GM12878 (cell line): ENCODE measurements around the gene ANKRD33. TPM values are rescaled to one million over a fixed set of nuclear protein-coding genes. Genes with fewer than 3 reads are reported as not detected.

Experiments used
- ATAC-seq: fragments of 200-7000 bp; cut with Tn5 transposase; 3 replicates; pipeline ENCODE4 v1.9.1; 2020; ENCODE audit warnings: mild to moderate bottlenecking, moderate library complexity
- BruUV-seq: library from RNA; stranded (reverse); fragments of 400-500 nt; replicated peaks from 2 replicates; lab custom pipeline; 2021; lab: Mats Ljungman, UMichigan
- CTCF ChIA-PET: fragments of 300-600 bp; sonication (Branson Sonifier 250); formaldehyde crosslinking; extraction: SDS; loops from one replicate; lab custom pipeline; 2021; ENCODE audit warnings: inconsistent platforms; lab: Yijun Ruan, JAX
- POLR2A ChIA-PET: fragments of 350-600 bp; formaldehyde crosslinking; extraction: SDS; loops from one replicate; lab custom pipeline; 2021; ENCODE audit warnings: inconsistent platforms; lab: Charles Lee
- RAD21 ChIA-PET: fragments of 300-600 bp; sonication (Branson Sonifier 250); formaldehyde crosslinking; loops from one replicate; lab custom pipeline; 2023; ENCODE audit warnings: antibody characterized with exemption; ENCODE audit not compliant: unreplicated experiment; lab: Charles Lee
- SMC1A ChIA-PET: fragments of 300-600 bp; sonication (Branson Sonifier 250); formaldehyde crosslinking; loops from one replicate; lab custom pipeline; 2023; ENCODE audit not compliant: unreplicated experiment, uncharacterized antibody; lab: Charles Lee
- DNase-seq: peaks from one replicate; pipeline ENCODE4 v3.0.0-alpha.2; 2011; ENCODE audit warnings: low read depth, low spot score
- FAIRE-seq: peaks from 3 replicates; lab custom pipeline; 2011; peaks lifted over from hg19 to GRCh38; lab: Jason Lieb, UNC
- H2AFZ ChIP-seq: 2 replicates; pipeline ENCODE4 v1.6.0; 2011; ENCODE audit warnings: low read depth, low read length, control low read depth; ENCODE audit not compliant: control insufficient read depth
- H3K27ac ChIP-seq: 2 replicates; pipeline ENCODE4 v1.5.1; 2011; ENCODE audit warnings: control low read depth; ENCODE audit not compliant: control insufficient read depth, insufficient read depth
- H3K27me3 ChIP-seq, 2 experiments: replicated peaks in 1 of 2; 2 replicates each; pipeline versions ENCODE4 v1.6.0 to v1.6.1; 2011; ENCODE audit warnings: low read length in 1 of 2; ENCODE audit not compliant: control insufficient read depth in 2 of 2, insufficient read depth in 2 of 2
- H3K36me3 ChIP-seq, 2 experiments: 2 replicates each; pipeline ENCODE4 v1.5.1; 2011; ENCODE audit warnings: low read length in 1 of 2; ENCODE audit not compliant: control insufficient read depth in 2 of 2, insufficient read depth in 2 of 2
- H3K4me1 ChIP-seq: 2 replicates; pipeline ENCODE4 v1.6.1; 2011; ENCODE audit warnings: mild to moderate bottlenecking, low read length, moderate library complexity, mixed read lengths; ENCODE audit not compliant: control insufficient read depth, insufficient read depth
- H3K4me2 ChIP-seq: 2 replicates; pipeline ENCODE4 v1.6.0; 2011; ENCODE audit warnings: control low read depth; ENCODE audit not compliant: control insufficient read depth, insufficient read depth
- H3K4me3 ChIP-seq: fragments of 200-600 bp; sonication (generic); 2 replicates; pipeline ENCODE4 v1.5.1; 2016
- H3K79me2 ChIP-seq: 2 replicates; pipeline ENCODE4 v1.6.0; 2011; ENCODE audit warnings: low read length; ENCODE audit not compliant: control insufficient read depth, insufficient read depth
- H3K9ac ChIP-seq: 2 replicates; pipeline ENCODE4 v1.8.0; 2011; ENCODE audit warnings: low read length, control low read depth, mixed read lengths; ENCODE audit not compliant: control insufficient read depth, insufficient read depth
- H3K9me3 ChIP-seq: replicated peaks from 3 replicates; pipeline ENCODE4 v1.5.1; 2011; ENCODE audit warnings: mild to moderate bottlenecking, low read length; ENCODE audit not compliant: control insufficient read depth, insufficient read depth
- H4K20me1 ChIP-seq: 2 replicates; pipeline ENCODE4 v1.6.0; 2011; ENCODE audit not compliant: control insufficient read depth, insufficient read depth
- E2F8 ChIP-seq: fragments of 450-650 bp; IDR thresholded peaks from 2 replicates; pipeline ENCODE4 v1.6.1; 2018; ENCODE audit warnings: mild to moderate bottlenecking, low read depth, moderate library complexity; ENCODE audit not compliant: partially characterized antibody
- SPI1 ChIP-seq: IDR thresholded peaks from 2 replicates; pipeline ENCODE4 v1.6.1; 2011; ENCODE audit warnings: low read depth, mild to moderate bottlenecking, low read length, moderate library complexity, borderline replicate concordance; ENCODE audit not compliant: insufficient read depth
- SREBF2 ChIP-seq: IDR thresholded peaks from 2 replicates; pipeline ENCODE4 v1.6.1; 2012; ENCODE audit warnings: mild to moderate bottlenecking, low read length
- USF2 ChIP-seq: IDR thresholded peaks from 2 replicates; pipeline ENCODE4 v1.6.1; 2011; ENCODE audit warnings: low read depth, low read length, improper control_type of control experiment, borderline replicate concordance
- YBX1 ChIP-seq: fragments of 450-650 bp; IDR thresholded peaks from 2 replicates; pipeline ENCODE4 v1.6.1; 2016; ENCODE audit warnings: antibody characterized with exemption
- WGBS: methylation state at CpG from one replicate; pipeline ENCODE4 v1.1.6; 2016; ENCODE audit warnings: low lambda C conversion rate; ENCODE audit not compliant: insufficient replicate concordance, insufficient coverage; ENCODE audit errors: missing lambda C conversion rate; 5-methylcytosine and 5-hydroxymethylcytosine counted together
- in situ Hi-C: fragments of 300-500 bp; cut with MboI; formaldehyde crosslinking; loops from 9 replicates; pipeline ENCODE4 v1.14.3; 2018; ENCODE audit warnings: mixed read lengths
- intact Hi-C: fragments of 100-400 bp; cut with micrococcal nuclease; formaldehyde crosslinking; loops from one replicate; pipeline ENCODE4 v1.14.2; 2022; ENCODE audit not compliant: unreplicated experiment
- polyA plus RNA-seq, 11 experiments: library from polyadenylated mRNA; depleted of rRNA in 4 of 11; unstranded in 6 of 11; stranded (reverse) in 5 of 11; fragments of >200 nt; fragmentation: Nextera tagmentation in 4 of 11; fragmentation: Illumina TruSeq in 1 of 11; extraction: Ambion mirVana in 4 of 11; extraction: Trizol in 1 of 11; gene quantifications; 1 replicate in 1 of 11; 2 replicates in 10 of 11; pipeline versions ENCODE4 v1.2.1 to v1.2.3, GENCODE V29; 2011 to 2016; ENCODE audit warnings: inconsistent platforms in 2 of 11, missing spikeins in 2 of 11, low read depth in 1 of 11
- total RNA-seq, 4 experiments: library from RNA; depleted of rRNA in 3 of 4; stranded (reverse); fragments of >200 nt in 3 of 4; fragmentation: Illumina TruSeq in 1 of 4; extraction: Trizol in 1 of 4; gene quantifications; 2 replicates each; pipeline versions ENCODE4 v1.2.1 to v1.2.3, GENCODE V29; 2013 to 2021

Gene ANKRD33
- total and polyA plus RNA-seq, 10 of the 15 experiments (the other 5 are each of a cell fraction or from before 2014, with no cell fraction given): not detected

DNA sequence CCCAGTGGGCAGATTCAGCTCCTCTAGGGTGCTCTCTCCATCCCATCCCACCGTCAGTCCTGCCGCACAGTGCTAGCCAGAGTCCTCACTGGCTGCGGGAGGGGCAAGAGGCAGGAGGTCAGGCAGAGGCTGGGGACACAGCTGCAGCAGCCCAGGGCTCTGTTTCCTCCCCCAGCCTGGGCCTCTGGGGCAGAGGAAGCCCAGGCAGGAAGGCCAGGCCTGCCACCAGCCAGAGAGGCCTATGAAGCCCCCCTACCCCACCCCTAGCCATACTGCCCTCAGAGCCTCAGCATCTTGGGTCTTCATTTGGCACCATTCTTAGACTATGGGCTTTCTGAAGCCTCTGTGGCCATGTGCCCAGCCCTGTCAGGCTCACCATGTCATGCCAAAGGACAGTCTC is 22.8 kb downstream of the ANKRD33 start (continued):
- TF ChIP-seq USF2 (no peak), SREBF2 (no peak)

DNA sequence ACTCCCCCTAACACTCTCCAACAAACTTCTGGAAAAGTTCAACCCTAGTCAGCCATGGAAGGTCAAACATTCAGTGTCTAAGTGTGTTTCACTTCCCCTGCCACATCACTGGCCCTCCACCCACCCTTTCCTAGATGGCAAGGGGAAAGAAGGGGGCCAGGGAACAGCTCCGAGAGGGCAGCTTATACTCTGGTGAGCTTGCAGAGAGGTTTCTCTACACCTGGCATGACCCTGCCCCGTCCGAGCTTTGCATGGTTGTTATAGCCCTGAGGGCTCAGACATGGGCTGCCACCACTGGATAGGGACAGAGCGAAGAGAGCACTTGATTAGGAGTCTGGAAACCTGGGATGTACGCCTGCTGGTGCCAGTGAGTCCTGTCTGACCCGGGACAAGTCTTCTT is 23.4 kb downstream of the ANKRD33 start:
- DNase-seq (no peak), ATAC-seq (no peak; the same call in 2 of the 3 replicates), FAIRE-seq (no peak)
- Histone ChIP-seq H3K9me3 (no peaks in the 10 kb centered on the region), H3K4me3 (no peak overlapping the region), H3K79me2 (no peaks in the 10 kb centered on the region), H3K27me3 (peaks cover 10 to 12% of the 10 kb centered on the region in 2 experiments), H3K9ac (no peak overlapping the region), H3K4me2 (no peak overlapping the region), H2AFZ (no peak overlapping the region), H3K4me1 (peaks cover 14% of the 10 kb centered on the region), H4K20me1 (no peaks in the 10 kb centered on the region), H3K36me3 (no peaks in the 10 kb centered on the region), H3K27ac (no peak overlapping the region)
- 11% methylated on average over 6 of the region's 6 CpGs for WGBS
- BruUV-seq: no TSS peak
- ChIA-PET CTCF (interaction anchor here (2.7 kb wide), 1 partner anchor 11 kb away, joined by 9 read pairs; no protein-coding TSS in a partner anchor), RAD21 (no interaction called here), SMC1A (interaction anchor here (0.9 kb wide), 1 partner anchor 70 kb away, joined by 3 read pairs; no protein-coding TSS in a partner anchor), POLR2A (interaction anchor here (0.9 kb wide), 1 partner anchor 43 kb away, joined by 3 read pairs; no protein-coding TSS in a partner anchor)
- intact Hi-C loops: no loop called here
- TF ChIP-seq E2F8 (no peak), YBX1 (no peak), SPI1 (peak; percentile 74)
- in situ Hi-C loops: no loop called here
